ENCODE results near the gene BRMS1L.

GRCh38 chr14:35829449-35829848 is 3.3 kb downstream of the BRMS1L start:
- TF ChIP-seq CTCF (IDR thresholded peaks at IDR 0.05; ENCODE audit: extremely low read depth in 1 of 2, insufficient read depth in 1 of 2, low read depth in 1 of 2, low read length in 2 of 2) (no peak), EZH2 (IDR thresholded peaks at IDR 0.05; ENCODE audit: borderline replicate concordance, low read depth, low read length, severe bottlenecking) (no peak), MYC (IDR thresholded peaks at IDR 0.05; ENCODE audit: low read depth, low read length) (no peak), POLR2A (IDR thresholded peaks at IDR 0.05; ENCODE audit: low read depth, low read length) (no peak), POLR2AphosphoS5 (IDR thresholded peaks at IDR 0.05; ENCODE audit: insufficient read depth, low read depth, low read length) (no peak), JUN (IDR thresholded peaks at IDR 0.05; ENCODE audit: borderline replicate concordance, insufficient read depth, insufficient read length, low read depth) (no peak), MAX (IDR thresholded peaks at IDR 0.05; ENCODE audit: insufficient read depth, insufficient read length) (no peak)

Data from endothelial cell of umbilical vein (primary cell).